Muscle layer of duodenum (tissue), 2 donors: ENCODE measurements around the gene ZNF226.
A peak's percentile ranks its signal among the peaks of the same experiment; 100 is the strongest.
"Not testable (repeated sequence)": the region's sequence is repeated elsewhere in the genome, so short reads cannot be mapped to it uniquely, and the experiment has no call there.

Experiments used
- H3K27ac ChIP-seq: one replicate; pipeline ENCODE4 v1.7.0; 2013; ENCODE audit warnings: mild to moderate bottlenecking, low read length
- H3K27me3 ChIP-seq: one replicate; pipeline ENCODE4 v1.7.0; 2013; ENCODE audit warnings: low read depth, mild to moderate bottlenecking, control low read depth, low read length
- H3K36me3 ChIP-seq, 2 donors: one replicate each; pipeline ENCODE4 v1.7.0; 2013; ENCODE audit warnings: low read length in 2 of 2, control low read depth in 1 of 2, mild to moderate bottlenecking in 1 of 2; ENCODE audit not compliant: insufficient read depth in 2 of 2, control insufficient read depth in 1 of 2
- H3K4me1 ChIP-seq, 2 donors: one replicate each; pipeline ENCODE4 v1.7.0; 2013; ENCODE audit warnings: low read length in 2 of 2, mild to moderate bottlenecking in 2 of 2, control low read depth in 1 of 2, moderate library complexity in 1 of 2; ENCODE audit not compliant: insufficient read depth in 2 of 2, control insufficient read depth in 1 of 2
- H3K4me3 ChIP-seq, 2 donors: one replicate each; pipeline ENCODE4 v1.7.0; 2013; ENCODE audit warnings: low read length in 2 of 2, low read depth in 1 of 2, mild to moderate bottlenecking in 1 of 2
- H3K9me3 ChIP-seq, 2 donors: one replicate each; pipeline ENCODE4 v1.7.0; 2013; ENCODE audit warnings: low read length in 2 of 2, control low read depth in 1 of 2, mild to moderate bottlenecking in 1 of 2; ENCODE audit not compliant: control insufficient read depth in 1 of 2
- donor health status: healthy.

ZNF226 gene

DNA sequence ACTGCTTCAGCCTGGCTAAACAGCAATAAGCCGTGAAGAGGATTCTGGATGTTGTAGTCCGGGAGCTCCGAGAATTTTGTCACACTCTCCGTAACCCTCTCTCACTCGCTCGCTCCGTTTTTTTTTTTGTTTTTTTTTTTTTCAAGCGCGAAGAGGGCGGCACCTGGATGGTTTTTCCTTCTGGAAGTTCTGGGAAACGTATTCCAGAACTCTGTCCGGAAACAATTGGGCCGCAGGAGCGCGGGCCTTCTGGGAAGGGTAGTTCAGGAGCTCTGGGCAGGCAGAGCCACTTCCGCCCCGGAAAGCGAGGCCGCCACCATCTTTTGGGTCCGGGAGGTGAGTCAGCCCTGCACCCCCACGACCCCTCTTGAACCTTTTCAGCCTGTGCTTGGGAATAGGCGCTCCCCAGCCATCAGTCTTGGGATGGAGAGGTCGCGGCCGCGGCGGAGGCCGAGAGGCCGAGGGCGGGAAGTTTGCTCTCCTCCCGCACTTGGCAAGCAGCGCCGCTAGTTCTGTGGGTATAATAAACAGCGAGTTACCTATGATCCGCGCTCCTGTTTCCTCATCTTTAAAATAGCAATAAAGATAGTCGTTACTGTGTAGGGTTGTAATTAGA lies 47.5 kb downstream of the ZNF226 start, which contains the start of gene ZNF227:
TSS of gene ZNF227 (plus strand) at position 283 of the 616 bp plus-strand sequence. CDS start 5,261 bp downstream, outside the sequence.
- Histone ChIP-seq H3K4me3 (peak within 1 kb of the TSS; percentile 80 to 97), H3K27ac (peak within 1 kb of the TSS; percentile 96), H3K9me3 (peaks cover 0 to 3% of the 10 kb centered on the region in 2 donors), H3K36me3 (peaks cover 4 to 24% of the 10 kb centered on the region in 2 donors), H3K27me3 (no peaks in the 10 kb centered on the region), H3K4me1 (peaks cover 3 to 9% of the 10 kb centered on the region in 2 donors)

- Histone ChIP-seq H3K4me1 (peaks cover 0 to 9% of the 10 kb centered on the region in 2 donors), H3K4me3 (peak overlapping the region; percentile 80 to 97), H3K36me3 (peaks cover 9 to 29% of the 10 kb centered on the region in 2 donors), H3K27ac (peak overlapping the region; percentile 96), H3K9me3 (peaks cover 0 to 3% of the 10 kb centered on the region in 2 donors), H3K27me3 (no peaks in the 10 kb centered on the region)
These were observed 48.0 kb downstream of the ZNF226 start for GRCh38 chr19:44212866-44213346.

GRCh38 chr19:44219926-44220325 lies 55.0 kb downstream of the ZNF226 start:
- H3K4me3 ChIP-seq, H3K9me3 ChIP-seq, H3K4me1 ChIP-seq, H3K27ac ChIP-seq, H3K27me3 ChIP-seq: not testable (repeated sequence)
- peaks cover 21 to 38% of the 10 kb centered on the region in 2 donors for H3K36me3 ChIP-seq

DNA sequence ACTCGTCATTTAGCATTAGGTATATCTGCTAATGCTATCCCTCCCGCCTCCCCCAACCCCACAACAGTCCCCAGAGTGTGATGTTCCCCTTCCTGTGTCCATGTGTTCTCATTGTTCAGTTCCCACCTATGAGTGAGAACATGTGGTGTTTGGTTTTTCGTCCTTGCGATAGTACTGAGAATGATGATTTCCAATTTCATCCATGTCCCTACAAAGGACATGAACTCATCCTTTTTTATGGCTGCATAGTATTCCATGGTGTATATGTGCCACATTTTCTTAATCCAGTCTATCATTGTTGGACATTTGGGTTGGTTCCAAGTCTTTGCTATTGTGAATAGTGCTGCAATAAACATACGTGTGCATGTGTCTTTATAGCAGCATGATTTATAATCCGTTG lies 55.9 kb downstream of the ZNF226 start:
- H3K4me3 ChIP-seq, H3K27ac ChIP-seq, H3K9me3 ChIP-seq, H3K4me1 ChIP-seq, H3K27me3 ChIP-seq: not testable (repeated sequence)
- peaks cover 21 to 36% of the 10 kb centered on the region in 2 donors for H3K36me3 ChIP-seq

GRCh38 chr19:44221291-44221690 lies 56.4 kb downstream of the ZNF226 start:
- peaks cover 21 to 36% of the 10 kb centered on the region in 2 donors for H3K36me3 ChIP-seq
- not testable (repeated sequence) for H3K4me1 ChIP-seq, H3K9me3 ChIP-seq, H3K27ac ChIP-seq, H3K27me3 ChIP-seq, H3K4me3 ChIP-seq
